ENCODE data around the gene SLC25A26. TPM values are rescaled to one million over a fixed set of nuclear protein-coding genes. Genes with fewer than 3 reads are reported as not detected.

Gene SLC25A26
- total RNA-seq, 4 donors from 2014 or later, result 13.3 to 29.1 (median 22.8) TPM

- no peak overlapping the region for H3K27ac ChIP-seq
- H3K9me3 ChIP-seq, result no peaks in the 10 kb centered on the region
Measured at GRCh38 chr3:66404903-66405700, 184.3 kb downstream of the SLC25A26 start.

GRCh38 chr3:66405701-66406091, 184.9 kb downstream of the SLC25A26 start:
- TF ChIP-seq POLR2A (IDR thresholded peaks at IDR 0.05) (no peak), POLR2AphosphoS5 (IDR thresholded peaks at IDR 0.05) (no peak), CTCF (IDR thresholded peaks at IDR 0.05) (no peak), EP300 (IDR thresholded peaks at IDR 0.05) (no peak)
- Histone ChIP-seq H3K27me3 (no peaks in the 10 kb centered on the region), H3K4me1 (peaks cover 30% of the 10 kb centered on the region), H3K27ac (peak overlapping the region; percentile 46), H3K36me3 (peaks cover 52% of the 10 kb centered on the region), H3K9me3 (no peaks in the 10 kb centered on the region), H3K4me3 (no peak overlapping the region)
- peak in 1 of 2 donors; percentile 78 for DNase-seq (ENCODE audit: low spot score in 2 of 2)
- 83% methylated on average over 2 of the region's 11 CpGs for WGBS

More at GRCh38 chr3:66404903-66405700, 184.3 kb downstream of the SLC25A26 start:
- H3K4me3 ChIP-seq, result no peak overlapping the region
- TF ChIP-seq POLR2AphosphoS5 (IDR thresholded peaks at IDR 0.05) (no peak), EP300 (IDR thresholded peaks at IDR 0.05) (no peak), POLR2A (IDR thresholded peaks at IDR 0.05) (no peak), CTCF (IDR thresholded peaks at IDR 0.05) (no peak)
- H3K4me1 ChIP-seq, result peaks cover 30% of the 10 kb centered on the region
- 87% methylated on average over 4 of the region's 32 CpGs for WGBS
- H3K36me3 ChIP-seq, result peaks cover 50% of the 10 kb centered on the region
- H3K27me3 ChIP-seq, result no peaks in the 10 kb centered on the region
- peak in 1 of 2 donors; percentile 48 for DNase-seq (ENCODE audit: low spot score in 2 of 2)

GRCh38 chr3:66406163-66406562, 185.4 kb downstream of the SLC25A26 start:
- H3K27ac ChIP-seq, result peak overlapping the region; percentile 46
- WGBS, result 80% methylated on average over 5 of the region's 5 CpGs
- TF ChIP-seq POLR2A (IDR thresholded peaks at IDR 0.05), result no peak
- TF ChIP-seq CTCF (IDR thresholded peaks at IDR 0.05), result no peak
- no peak for TF ChIP-seq POLR2AphosphoS5 (IDR thresholded peaks at IDR 0.05)
- no peak for TF ChIP-seq EP300 (IDR thresholded peaks at IDR 0.05)
- peaks cover 30% of the 10 kb centered on the region for H3K4me1 ChIP-seq
- H3K4me3 ChIP-seq, result no peak overlapping the region
- no peaks in the 10 kb centered on the region for H3K27me3 ChIP-seq
- H3K36me3 ChIP-seq, result peaks cover 53% of the 10 kb centered on the region
- peak in 1 of 2 donors; percentile 44 for DNase-seq (ENCODE audit: low spot score in 2 of 2)
- no peaks in the 10 kb centered on the region for H3K9me3 ChIP-seq

GRCh38 chr3:66406831-66407610, 186.2 kb downstream of the SLC25A26 start:
- peak in 1 of 2 donors; percentile 53 for DNase-seq (ENCODE audit: low spot score in 2 of 2)
- H3K27ac ChIP-seq, result no peak overlapping the region
- H3K4me3 ChIP-seq, result no peak overlapping the region
- TF ChIP-seq POLR2AphosphoS5 (IDR thresholded peaks at IDR 0.05), result no peak
- no peak for TF ChIP-seq POLR2A (IDR thresholded peaks at IDR 0.05)
- no peak for TF ChIP-seq CTCF (IDR thresholded peaks at IDR 0.05)
- no peak for TF ChIP-seq EP300 (IDR thresholded peaks at IDR 0.05)
- no peaks in the 10 kb centered on the region for H3K27me3 ChIP-seq
- H3K36me3 ChIP-seq, result peaks cover 59% of the 10 kb centered on the region
- 80% methylated on average over 15 of the region's 17 CpGs for WGBS
- H3K4me1 ChIP-seq, result peaks cover 29% of the 10 kb centered on the region
- no peaks in the 10 kb centered on the region for H3K9me3 ChIP-seq
